H1 (cell line): ENCODE results near the gene OR2B3. TPM values are rescaled to one million over a fixed set of nuclear protein-coding genes. Genes with fewer than 3 reads are reported as not detected.

Source experiments
- CTCF ChIA-PET: fragments of 300-600 bp; sonication (Branson Sonifier 250); formaldehyde crosslinking; loops from one replicate; lab custom pipeline; 2021; ENCODE audit not compliant: partially characterized antibody; lab: Charles Lee
- POLR2A ChIA-PET: fragments of 300-600 bp; sonication (Branson Sonifier 250); formaldehyde crosslinking; loops from one replicate; lab custom pipeline; 2021; ENCODE audit warnings: inconsistent platforms; ENCODE audit not compliant: partially characterized antibody; lab: Charles Lee
- DNase-seq, 2 experiments: peaks; one replicate each; pipeline versions ENCODE4 v3.0.0 to v3.0.0-alpha.2; 2010 to 2022; ENCODE audit warnings: low spot score in 2 of 2, low read depth in 1 of 2, mixed read lengths in 1 of 2
- FAIRE-seq: peaks from 2 replicates; lab custom pipeline; 2011; peaks lifted over from hg19 to GRCh38; lab: Jason Lieb, UNC
- H2AFZ ChIP-seq: 2 replicates; pipeline ENCODE4 v1.8.1; 2012; ENCODE audit warnings: low read length, inconsistent platforms
- H2AK5ac ChIP-seq: 2 replicates; pipeline ENCODE4 v1.6.1; 2013; ENCODE audit warnings: low read depth, low read length
- H2BK120ac ChIP-seq: replicated peaks from 2 replicates; pipeline ENCODE3; 2013; ENCODE audit warnings: low read depth, low read length, inconsistent platforms
- H2BK12ac ChIP-seq: 2 replicates; pipeline ENCODE4 v1.6.1; 2013; ENCODE audit warnings: low read depth, low read length
- H2BK15ac ChIP-seq: 2 replicates; pipeline ENCODE4 v1.6.1; 2013; ENCODE audit warnings: low read length
- H2BK20ac ChIP-seq: 2 replicates; pipeline ENCODE4 v1.6.1; 2013; ENCODE audit warnings: low read length
- H2BK5ac ChIP-seq: 2 replicates; pipeline ENCODE4 v1.6.1; 2013; ENCODE audit warnings: low read depth, low read length
- H3K14ac ChIP-seq: 2 replicates; pipeline ENCODE4 v1.6.1; 2013; ENCODE audit warnings: inconsistent platforms; ENCODE audit not compliant: insufficient read length
- H3K18ac ChIP-seq: 2 replicates; pipeline ENCODE4 v1.6.1; 2013; ENCODE audit warnings: low read length; ENCODE audit errors: extremely low read depth
- H3K23ac ChIP-seq: 2 replicates; pipeline ENCODE4 v1.6.1; 2013; ENCODE audit warnings: inconsistent platforms; ENCODE audit not compliant: insufficient read length
- H3K23me2 ChIP-seq: 2 replicates; pipeline ENCODE4 v1.6.1; 2013; ENCODE audit warnings: low read depth, low read length
- H3K27ac ChIP-seq: 2 replicates; pipeline ENCODE4 v1.6.1; 2011; ENCODE audit warnings: low read depth, low read length, inconsistent platforms
- H3K27me3 ChIP-seq, 4 experiments: replicated peaks in 1 of 4; 1 replicate in 1 of 4; 2 replicates in 3 of 4; pipeline versions ENCODE4 v1.6.1 to v1.8.1; 2011 to 2013; ENCODE audit warnings: low read length in 3 of 4, mild to moderate bottlenecking in 3 of 4, inconsistent platforms in 2 of 4, mixed read lengths in 2 of 4, moderate library complexity in 1 of 4; ENCODE audit not compliant: control insufficient read depth in 3 of 4, insufficient read depth in 3 of 4; ENCODE audit errors: extremely low read depth in 1 of 4
- H3K36me3 ChIP-seq, 4 experiments: 2 replicates each; pipeline versions ENCODE4 v1.6.1 to v1.8.1; 2011 to 2013; ENCODE audit warnings: mild to moderate bottlenecking in 4 of 4, low read length in 3 of 4, moderate library complexity in 2 of 4, control low read depth in 1 of 4, inconsistent platforms in 1 of 4; ENCODE audit not compliant: insufficient read depth in 4 of 4, control insufficient read depth in 2 of 4
- H3K4ac ChIP-seq: replicated peaks from 2 replicates; pipeline ENCODE3; 2013; ENCODE audit warnings: low read length, low read depth, mixed read lengths, inconsistent platforms; ENCODE audit not compliant: insufficient read length
- H3K4me1 ChIP-seq, 4 experiments: replicated peaks in 1 of 4; 1 replicate in 1 of 4; 2 replicates in 3 of 4; pipeline versions ENCODE4 v1.6.1 to v1.8.1; 2011 to 2013; ENCODE audit warnings: low read length in 3 of 4, inconsistent platforms in 2 of 4, mixed read lengths in 1 of 4; ENCODE audit not compliant: insufficient read depth in 4 of 4, control insufficient read depth in 3 of 4
- H3K4me2 ChIP-seq, 2 experiments: 2 replicates each; pipeline versions ENCODE4 v1.6.1 to v1.8.1; 2011 to 2013; ENCODE audit warnings: low read depth in 2 of 2, low read length in 2 of 2, control low read depth in 1 of 2, inconsistent platforms in 1 of 2, mild to moderate bottlenecking in 1 of 2; ENCODE audit not compliant: insufficient read depth in 1 of 2
- H3K4me3 ChIP-seq, 4 experiments: fragments of 200-600, 300-600 bp in 1 of 4; sonication (generic), shearing (Covaris generic), sonication (Bioruptor Twin) in 1 of 4; 2 replicates each; pipeline versions ENCODE4 v1.5.1 to v1.8.1; 2011 to 2016; ENCODE audit warnings: low read length in 4 of 4, low read depth in 3 of 4, control low read depth in 2 of 4, inconsistent platforms in 2 of 4, mild to moderate bottlenecking in 2 of 4, mixed read lengths in 1 of 4, moderate library complexity in 1 of 4; ENCODE audit not compliant: insufficient read depth in 2 of 4; ENCODE audit errors: extremely low read depth in 1 of 4
- H3K56ac ChIP-seq: replicated peaks from 2 replicates; pipeline ENCODE3; 2013; ENCODE audit warnings: low read depth, mild to moderate bottlenecking, mixed read lengths, low read length, inconsistent platforms; ENCODE audit not compliant: insufficient read length
- H3K79me1 ChIP-seq: 2 replicates; pipeline ENCODE4 v1.6.1; 2013; ENCODE audit warnings: low read depth, low read length, control low read depth
- H3K79me2 ChIP-seq, 2 experiments: 2 replicates each; pipeline versions ENCODE4 v1.6.1 to v1.8.1; 2012 to 2013; ENCODE audit warnings: low read length in 2 of 2, mild to moderate bottlenecking in 2 of 2, inconsistent platforms in 1 of 2; ENCODE audit not compliant: insufficient read depth in 2 of 2, control insufficient read depth in 1 of 2
- H3K9ac ChIP-seq, 4 experiments: replicated peaks in 1 of 4; 1 replicate in 1 of 4; 2 replicates in 3 of 4; pipeline versions ENCODE4 v1.6.1 to v1.8.1; 2011 to 2013; ENCODE audit warnings: low read depth in 3 of 4, low read length in 3 of 4, control low read depth in 2 of 4, mild to moderate bottlenecking in 2 of 4, moderate library complexity in 2 of 4, inconsistent platforms in 1 of 4; ENCODE audit errors: extremely low read depth in 1 of 4
- H3K9me3 ChIP-seq, 2 experiments: 2 replicates each; pipeline versions ENCODE4 v1.6.1 to v1.8.1; 2012 to 2013; ENCODE audit warnings: mild to moderate bottlenecking in 2 of 2, moderate library complexity in 2 of 2, control low read depth in 1 of 2, inconsistent platforms in 1 of 2, low read depth in 1 of 2, low read length in 1 of 2, mixed read lengths in 1 of 2; ENCODE audit not compliant: insufficient read depth in 2 of 2
- H4K20me1 ChIP-seq, 2 experiments: replicated peaks in 1 of 2; 2 replicates each; pipeline versions ENCODE3 to v1.8.1; 2011 to 2013; ENCODE audit warnings: inconsistent platforms in 2 of 2, low read length in 2 of 2, mild to moderate bottlenecking in 1 of 2; ENCODE audit not compliant: insufficient read depth in 2 of 2, control insufficient read depth in 1 of 2
- H4K5ac ChIP-seq: 2 replicates; pipeline ENCODE4 v1.6.1; 2013; ENCODE audit warnings: low read length, low read depth, mixed read lengths, inconsistent platforms; ENCODE audit not compliant: insufficient read length
- H4K8ac ChIP-seq: 2 replicates; pipeline ENCODE4 v1.8.0; 2013; ENCODE audit warnings: mild to moderate bottlenecking, moderate library complexity, low read length, inconsistent platforms; ENCODE audit not compliant: insufficient read depth; ENCODE audit errors: extremely low read depth
- H4K91ac ChIP-seq: replicated peaks from 2 replicates; pipeline ENCODE3; 2013; ENCODE audit warnings: low read length, mixed read lengths, inconsistent platforms; ENCODE audit not compliant: insufficient read length
- ATF2 ChIP-seq: IDR thresholded peaks from 2 replicates; pipeline ENCODE4 v1.6.1; 2012; ENCODE audit warnings: low read length, inconsistent platforms
- CHD2 ChIP-seq: IDR thresholded peaks from 2 replicates; pipeline ENCODE4 v1.6.1; 2012; ENCODE audit warnings: low read length, improper control_type of control experiment
- EZH2 ChIP-seq: fragments of 200-600 bp; sonication (generic); IDR thresholded peaks from 2 replicates; pipeline ENCODE4 v1.7.1; 2012; ENCODE audit warnings: low read depth, mild to moderate bottlenecking, moderate library complexity, low read length, inconsistent platforms; ENCODE audit not compliant: severe bottlenecking
- HDAC2 ChIP-seq, 2 experiments: fragments of 300-600 bp in 1 of 2; sonication (generic) in 1 of 2; IDR thresholded peaks; 2 replicates each; pipeline ENCODE4 v1.6.1; 2011 to 2012; ENCODE audit warnings: low read depth in 2 of 2, low read length in 2 of 2, mild to moderate bottlenecking in 2 of 2, moderate library complexity in 2 of 2, borderline replicate concordance in 1 of 2, inconsistent platforms in 1 of 2
- MAX ChIP-seq: IDR thresholded peaks from 2 replicates; pipeline ENCODE4 v1.6.1; 2012; ENCODE audit warnings: inconsistent platforms
- POLR2AphosphoS5 ChIP-seq: IDR thresholded peaks from 2 replicates; pipeline ENCODE4 v1.6.1; 2011; ENCODE audit warnings: low read depth, low read length
- POU5F1 ChIP-seq: IDR thresholded peaks from 2 replicates; pipeline ENCODE4 v1.6.1; 2011; ENCODE audit warnings: low read depth, mild to moderate bottlenecking, low read length, moderate library complexity
- RXRA ChIP-seq: IDR thresholded peaks from 2 replicates; pipeline ENCODE4 v1.6.1; 2011; ENCODE audit warnings: low read depth, mild to moderate bottlenecking, low read length, moderate library complexity; ENCODE audit not compliant: insufficient read depth
- SP2 ChIP-seq: IDR thresholded peaks from 2 replicates; pipeline ENCODE4 v1.6.1; 2012; ENCODE audit warnings: mild to moderate bottlenecking, low read length, inconsistent platforms
- TAF7 ChIP-seq: optimal IDR thresholded peaks from 2 replicates; pipeline ENCODE3; 2011; ENCODE audit warnings: low read depth, mild to moderate bottlenecking, inconsistent platforms, low read length, moderate library complexity, borderline replicate concordance
- USF2 ChIP-seq: IDR thresholded peaks from 2 replicates; pipeline ENCODE4 v1.6.1; 2011; ENCODE audit warnings: low read length, improper control_type of control experiment
- WGBS, 2 experiments: shearing (Covaris generic) in 1 of 2; methylation state at CpG; one replicate each; pipeline versions ENCODE4 v1.1.6 to v1.1.7; 2013 to 2015; ENCODE audit warnings: low lambda C conversion rate in 2 of 2, mixed read lengths in 2 of 2, inconsistent platforms in 1 of 2, low coverage in 1 of 2, missing lambda C conversion rate in 1 of 2; ENCODE audit not compliant: insufficient replicate concordance in 2 of 2, insufficient coverage in 1 of 2, insufficient read length in 1 of 2; ENCODE audit errors: extremely low coverage in 1 of 2, missing lambda C conversion rate in 1 of 2; 5-methylcytosine and 5-hydroxymethylcytosine counted together
- polyA plus RNA-seq, 7 experiments: library from polyadenylated mRNA; depleted of rRNA in 3 of 7; stranded (reverse) in 5 of 7; unstranded in 2 of 7; fragments of >200 nt in 5 of 7; fragments of 200-250 nt in 2 of 7; gene quantifications; 1 replicate in 5 of 7; 2 replicates in 1 of 7; 4 replicates in 1 of 7; pipeline versions ENCODE4 v1.2.1 to v1.2.3, GENCODE V29; 2011 to 2013; ENCODE audit warnings: missing spikeins in 2 of 7, mixed read lengths in 2 of 7
- total RNA-seq: library from RNA; stranded (reverse); fragmentation: NEBNext Ultra II Directional; extraction: Animal tissue kit (Norgen Biotek cat#: 25700); gene quantifications from 2 replicates; pipeline ENCODE4 v1.2.1, GENCODE V29; 2021

Gene OR2B3
- total and polyA plus RNA-seq, 2 of the 8 experiments (the other 6 are each of a cell fraction or from before 2014, with no cell fraction given) = not detected

- Histone ChIP-seq H2BK15ac (no peak within 1 kb of the TSS), H4K5ac (no peak within 1 kb of the TSS), H3K4me3 (no peak within 1 kb of the TSS), H2BK20ac (no peak within 1 kb of the TSS), H3K23me2 (no peaks in the 10 kb centered on the region), H3K36me3 (no peaks in the 10 kb centered on the region), H3K56ac (no peak within 1 kb of the TSS), H3K79me1 (no peaks in the 10 kb centered on the region), H4K8ac (no peak within 1 kb of the TSS), H2AFZ (no peak within 1 kb of the TSS), H4K20me1 (no peaks in the 10 kb centered on the region), H3K14ac (no peak within 1 kb of the TSS), H2BK12ac (no peak within 1 kb of the TSS), H3K27ac (no peak within 1 kb of the TSS), H2AK5ac (no peak within 1 kb of the TSS), H3K9ac (no peak within 1 kb of the TSS), H3K4me1 (no peaks in the 10 kb centered on the region), H4K91ac (no peak within 1 kb of the TSS), H3K4me2 (no peak within 1 kb of the TSS), H3K79me2 (no peaks in the 10 kb centered on the region), H3K9me3 (no peaks in the 10 kb centered on the region), H3K23ac (no peak within 1 kb of the TSS), H2BK5ac (no peak within 1 kb of the TSS), H3K4ac (no peak within 1 kb of the TSS), H2BK120ac (no peak within 1 kb of the TSS), H3K18ac (no peak within 1 kb of the TSS), H3K27me3 (no peaks in the 10 kb centered on the region)
- FAIRE-seq = no peak
- POLR2A ChIA-PET = no interaction called here
- CTCF ChIA-PET = interaction anchor here (1.2 kb wide), 1 partner anchor 27 kb away, joined by 3 read pairs; no protein-coding TSS in a partner anchor
- 89% methylated on average over 1 of the region's 1 CpG; no CpG with 5 or more reads in 1 of the 2 experiments for WGBS, 2 experiments
- no peak for DNase-seq
- TF ChIP-seq EZH2 = no peak
- no peak for TF ChIP-seq RXRA
- no peak for TF ChIP-seq TAF7
- no peak for TF ChIP-seq SP2
- no peak for TF ChIP-seq POU5F1
- TF ChIP-seq HDAC2 (IDR thresholded peaks at IDR 0.05; ENCODE audit: borderline replicate concordance in 1 of 2, low read depth in 2 of 2, low read length in 2 of 2) = no peak
- no peak for TF ChIP-seq ATF2
- TF ChIP-seq MAX = no peak
- no peak for TF ChIP-seq CHD2
- TF ChIP-seq POLR2AphosphoS5 = no peak
- no peak for TF ChIP-seq USF2
These were observed 42.0 kb downstream of the OR2B3 start, which contains the start of gene OR2W1 for GRCh38 chr6:29045075-29045474. TSS of gene OR2W1 (minus strand) at chr6:29045175. CDS start at chr6:29045175, 0 bp downstream.
